Ovary (tissue), 3 donors: ENCODE data around the gene LIPT2.

Experiments used
- EP300 ChIP-seq: sonication (generic); formaldehyde crosslinking; IDR thresholded peaks from one replicate; pipeline ENCODE4 v1.6.1; 2017; ENCODE audit warnings: antibody characterized with exemption
- TF ChIP-seq, protein P1 (sequence below), 3 donors: fragments of 450-650 bp in 2 of 3; fragments of 200-600 bp in 1 of 3; IDR thresholded peaks; one replicate each; pipeline versions ENCODE4 v1.5.1 to v1.8.0; 2016 to 2022; ENCODE audit warnings: antibody characterized with exemption in 3 of 3, mild to moderate bottlenecking in 1 of 3
- donor health status: DM: no; HTN: no; CAD: no.

DNA sequence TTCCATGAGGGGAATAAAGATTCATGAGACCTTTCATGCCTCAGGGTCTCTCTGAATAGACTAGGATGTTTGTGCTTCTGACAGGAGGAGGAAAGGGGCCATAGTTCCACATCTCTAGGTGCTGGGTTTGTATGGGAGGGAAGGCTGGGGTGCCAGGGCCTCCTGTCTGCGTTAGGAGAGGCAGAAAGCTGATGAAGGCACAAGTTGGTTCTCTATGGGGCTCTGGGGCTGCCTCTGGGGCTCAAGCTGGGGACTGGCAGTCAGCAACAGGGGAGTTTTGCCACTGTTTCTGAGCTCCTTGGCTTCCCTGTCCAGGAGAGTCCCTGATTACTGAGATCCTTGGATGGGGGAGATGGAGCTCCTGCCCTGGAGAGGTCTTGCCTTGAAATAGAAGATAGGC lies 30.3 kb downstream of the LIPT2 start:
- TF ChIP-seq, protein P1, sequence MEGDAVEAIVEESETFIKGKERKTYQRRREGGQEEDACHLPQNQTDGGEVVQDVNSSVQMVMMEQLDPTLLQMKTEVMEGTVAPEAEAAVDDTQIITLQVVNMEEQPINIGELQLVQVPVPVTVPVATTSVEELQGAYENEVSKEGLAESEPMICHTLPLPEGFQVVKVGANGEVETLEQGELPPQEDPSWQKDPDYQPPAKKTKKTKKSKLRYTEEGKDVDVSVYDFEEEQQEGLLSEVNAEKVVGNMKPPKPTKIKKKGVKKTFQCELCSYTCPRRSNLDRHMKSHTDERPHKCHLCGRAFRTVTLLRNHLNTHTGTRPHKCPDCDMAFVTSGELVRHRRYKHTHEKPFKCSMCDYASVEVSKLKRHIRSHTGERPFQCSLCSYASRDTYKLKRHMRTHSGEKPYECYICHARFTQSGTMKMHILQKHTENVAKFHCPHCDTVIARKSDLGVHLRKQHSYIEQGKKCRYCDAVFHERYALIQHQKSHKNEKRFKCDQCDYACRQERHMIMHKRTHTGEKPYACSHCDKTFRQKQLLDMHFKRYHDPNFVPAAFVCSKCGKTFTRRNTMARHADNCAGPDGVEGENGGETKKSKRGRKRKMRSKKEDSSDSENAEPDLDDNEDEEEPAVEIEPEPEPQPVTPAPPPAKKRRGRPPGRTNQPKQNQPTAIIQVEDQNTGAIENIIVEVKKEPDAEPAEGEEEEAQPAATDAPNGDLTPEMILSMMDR (IDR thresholded peaks at IDR 0.05) = no peak
- TF ChIP-seq EP300 = no peak
